GM12878 (cell line): ENCODE measurements around the gene ANO4. TPM values are rescaled to one million over a fixed set of nuclear protein-coding genes. Genes with fewer than 3 reads are reported as not detected.

ENCODE experiments used
- ATAC-seq: fragments of 200-7000 bp; cut with Tn5 transposase; 3 replicates; pipeline ENCODE4 v1.9.1; 2020; ENCODE audit warnings: mild to moderate bottlenecking, moderate library complexity
- BruUV-seq: library from RNA; stranded (reverse); fragments of 400-500 nt; replicated peaks from 2 replicates; lab custom pipeline; 2021; lab: Mats Ljungman, UMichigan
- CTCF ChIA-PET: fragments of 300-600 bp; sonication (Branson Sonifier 250); formaldehyde crosslinking; extraction: SDS; loops from one replicate; lab custom pipeline; 2021; ENCODE audit warnings: inconsistent platforms; lab: Yijun Ruan, JAX
- POLR2A ChIA-PET: fragments of 350-600 bp; formaldehyde crosslinking; extraction: SDS; loops from one replicate; lab custom pipeline; 2021; ENCODE audit warnings: inconsistent platforms; lab: Charles Lee
- RAD21 ChIA-PET: fragments of 300-600 bp; sonication (Branson Sonifier 250); formaldehyde crosslinking; loops from one replicate; lab custom pipeline; 2023; ENCODE audit warnings: antibody characterized with exemption; ENCODE audit not compliant: unreplicated experiment; lab: Charles Lee
- SMC1A ChIA-PET: fragments of 300-600 bp; sonication (Branson Sonifier 250); formaldehyde crosslinking; loops from one replicate; lab custom pipeline; 2023; ENCODE audit not compliant: unreplicated experiment, uncharacterized antibody; lab: Charles Lee
- DNase-seq: peaks from one replicate; pipeline ENCODE4 v3.0.0-alpha.2; 2011; ENCODE audit warnings: low read depth, low spot score
- FAIRE-seq: peaks from 3 replicates; lab custom pipeline; 2011; peaks lifted over from hg19 to GRCh38; lab: Jason Lieb, UNC
- H2AFZ ChIP-seq: 2 replicates; pipeline ENCODE4 v1.6.0; 2011; ENCODE audit warnings: low read depth, low read length, control low read depth; ENCODE audit not compliant: control insufficient read depth
- H3K27ac ChIP-seq: 2 replicates; pipeline ENCODE4 v1.5.1; 2011; ENCODE audit warnings: control low read depth; ENCODE audit not compliant: control insufficient read depth, insufficient read depth
- H3K27me3 ChIP-seq, 2 experiments: replicated peaks in 1 of 2; 2 replicates each; pipeline versions ENCODE4 v1.6.0 to v1.6.1; 2011; ENCODE audit warnings: low read length in 1 of 2; ENCODE audit not compliant: control insufficient read depth in 2 of 2, insufficient read depth in 2 of 2
- H3K36me3 ChIP-seq, 2 experiments: 2 replicates each; pipeline ENCODE4 v1.5.1; 2011; ENCODE audit warnings: low read length in 1 of 2; ENCODE audit not compliant: control insufficient read depth in 2 of 2, insufficient read depth in 2 of 2
- H3K4me1 ChIP-seq: 2 replicates; pipeline ENCODE4 v1.6.1; 2011; ENCODE audit warnings: mild to moderate bottlenecking, low read length, moderate library complexity, mixed read lengths; ENCODE audit not compliant: control insufficient read depth, insufficient read depth
- H3K4me2 ChIP-seq: 2 replicates; pipeline ENCODE4 v1.6.0; 2011; ENCODE audit warnings: control low read depth; ENCODE audit not compliant: control insufficient read depth, insufficient read depth
- H3K4me3 ChIP-seq: fragments of 200-600 bp; sonication (generic); 2 replicates; pipeline ENCODE4 v1.5.1; 2016
- H3K79me2 ChIP-seq: 2 replicates; pipeline ENCODE4 v1.6.0; 2011; ENCODE audit warnings: low read length; ENCODE audit not compliant: control insufficient read depth, insufficient read depth
- H3K9ac ChIP-seq: 2 replicates; pipeline ENCODE4 v1.8.0; 2011; ENCODE audit warnings: low read length, control low read depth, mixed read lengths; ENCODE audit not compliant: control insufficient read depth, insufficient read depth
- H3K9me3 ChIP-seq: replicated peaks from 3 replicates; pipeline ENCODE4 v1.5.1; 2011; ENCODE audit warnings: mild to moderate bottlenecking, low read length; ENCODE audit not compliant: control insufficient read depth, insufficient read depth
- H4K20me1 ChIP-seq: 2 replicates; pipeline ENCODE4 v1.6.0; 2011; ENCODE audit not compliant: control insufficient read depth, insufficient read depth
- CTCF ChIP-seq, 3 experiments: IDR thresholded peaks in 2 of 3; conservative IDR thresholded peaks in 1 of 3; 2 replicates each; pipeline ENCODE4 v1.5.1; 2011; ENCODE audit warnings: low read depth in 3 of 3, low read length in 3 of 3, mild to moderate bottlenecking in 3 of 3, control low read depth in 2 of 3, moderate library complexity in 2 of 3, inconsistent platforms in 1 of 3, mixed read lengths in 1 of 3; ENCODE audit not compliant: control insufficient read depth in 2 of 3, insufficient read depth in 1 of 3; ENCODE audit errors: extremely low read depth in 1 of 3
- JUND ChIP-seq: IDR thresholded peaks from 2 replicates; pipeline ENCODE4 v1.6.1; 2012; ENCODE audit warnings: low read depth, mild to moderate bottlenecking, low read length, improper control_type of control experiment, moderate library complexity
- NR2C2 ChIP-seq: IDR thresholded peaks from 2 replicates; pipeline ENCODE4 v1.6.1; 2011; ENCODE audit warnings: borderline replicate concordance, low read depth; ENCODE audit not compliant: control insufficient read depth, insufficient read length
- RAD21 ChIP-seq: IDR thresholded peaks from 2 replicates; pipeline ENCODE4 v1.6.1; 2011; ENCODE audit warnings: mild to moderate bottlenecking, low read depth, low read length, moderate library complexity; ENCODE audit not compliant: insufficient read depth
- SKIL ChIP-seq: fragments of 450-650 bp; IDR thresholded peaks from 2 replicates; pipeline ENCODE4 v1.6.1; 2017; ENCODE audit warnings: mild to moderate bottlenecking, low read depth, inconsistent platforms; ENCODE audit not compliant: poor library complexity, severe bottlenecking
- WGBS: methylation state at CpG from one replicate; pipeline ENCODE4 v1.1.6; 2016; ENCODE audit warnings: low lambda C conversion rate; ENCODE audit not compliant: insufficient replicate concordance, insufficient coverage; ENCODE audit errors: missing lambda C conversion rate; 5-methylcytosine and 5-hydroxymethylcytosine counted together
- in situ Hi-C: fragments of 300-500 bp; cut with MboI; formaldehyde crosslinking; loops from 9 replicates; pipeline ENCODE4 v1.14.3; 2018; ENCODE audit warnings: mixed read lengths
- intact Hi-C: fragments of 100-400 bp; cut with micrococcal nuclease; formaldehyde crosslinking; loops from one replicate; pipeline ENCODE4 v1.14.2; 2022; ENCODE audit not compliant: unreplicated experiment
- polyA plus RNA-seq, 11 experiments: library from polyadenylated mRNA; depleted of rRNA in 4 of 11; unstranded in 6 of 11; stranded (reverse) in 5 of 11; fragments of >200 nt; fragmentation: Nextera tagmentation in 4 of 11; fragmentation: Illumina TruSeq in 1 of 11; extraction: Ambion mirVana in 4 of 11; extraction: Trizol in 1 of 11; gene quantifications; 1 replicate in 1 of 11; 2 replicates in 10 of 11; pipeline versions ENCODE4 v1.2.1 to v1.2.3, GENCODE V29; 2011 to 2016; ENCODE audit warnings: inconsistent platforms in 2 of 11, missing spikeins in 2 of 11, low read depth in 1 of 11
- total RNA-seq, 4 experiments: library from RNA; depleted of rRNA in 3 of 4; stranded (reverse); fragments of >200 nt in 3 of 4; fragmentation: Illumina TruSeq in 1 of 4; extraction: Trizol in 1 of 4; gene quantifications; 2 replicates each; pipeline versions ENCODE4 v1.2.1 to v1.2.3, GENCODE V29; 2013 to 2021

The ANO4 gene
- total and polyA plus RNA-seq, 10 of the 15 experiments (the other 5 are each of a cell fraction or from before 2014, with no cell fraction given) = not detected

GRCh38 chr12:101168001-101168400 lies 373.4 kb downstream of the ANO4 start (continued):
- TF ChIP-seq SKIL = no peak
- TF ChIP-seq JUND = no peak

- DNase-seq = no peak
- ChIA-PET POLR2A (no interaction called here), SMC1A (no interaction called here), CTCF (interaction anchor here (1.1 to 2.1 kb wide), 2 partner anchors 150 to 152 kb away, joined by 3 to 8 read pairs; no protein-coding TSS in a partner anchor), RAD21 (no interaction called here)
- Histone ChIP-seq H3K9ac (no peak overlapping the region), H3K79me2 (no peaks in the 10 kb centered on the region), H3K27ac (no peak overlapping the region), H2AFZ (no peak overlapping the region), H3K36me3 (no peaks in the 10 kb centered on the region), H3K4me1 (no peaks in the 10 kb centered on the region), H3K4me3 (no peak overlapping the region), H3K9me3 (no peaks in the 10 kb centered on the region), H3K4me2 (no peak overlapping the region), H4K20me1 (no peaks in the 10 kb centered on the region), H3K27me3 (no peaks in the 10 kb centered on the region)
- no peak for FAIRE-seq
- BruUV-seq = no TSS peak
- in situ Hi-C loops = no loop called here
- ATAC-seq = peak; percentile 45; the same call in 1 of the 3 replicates
- TF ChIP-seq RAD21 = 0 out of 2 replicates have a peak, but pooled peaks have one; percentile 27
- TF ChIP-seq NR2C2 = no peak
- peak; percentile 4 to 17 (median 8); a peak in 1 of 6 replicates for TF ChIP-seq CTCF (IDR thresholded peaks at IDR 0.05 in 2 of 3, conservative IDR thresholded peaks at IDR 0.05 in 1 of 3; ENCODE audit: control insufficient read depth in 2 of 3, extremely low read depth in 1 of 3, insufficient read depth in 1 of 3, low read depth in 3 of 3, low read length in 3 of 3)
- intact Hi-C loops = loop anchor here (2.0 to 10.0 kb wide), 2 partner anchors 98 to 152 kb away; no protein-coding TSS in a partner anchor
- WGBS = 31% methylated on average over 5 of the region's 5 CpGs
These were observed 377.7 kb downstream of the ANO4 start for GRCh38 chr12:101172316-101172715.
